HEK293 (cell line): ENCODE results near the gene ZNF573.

ENCODE experiments used
- CTCF ChIA-PET: fragments of 350-600 bp; formaldehyde crosslinking; extraction: SDS; loops from one replicate; lab custom pipeline; 2021; ENCODE audit warnings: antibody characterized with exemption; lab: Yijun Ruan, JAX
- POLR2A ChIA-PET: fragments of 300-600 bp; formaldehyde crosslinking; extraction: SDS; loops from one replicate; lab custom pipeline; 2020; ENCODE audit warnings: antibody characterized with exemption, inconsistent platforms; lab: Yijun Ruan, JAX
- H3K27ac ChIP-seq: fragments of 200-500 bp; sonication (Bioruptor generic); 2 replicates; pipeline ENCODE4 v1.5.1; 2014; ENCODE audit warnings: low read depth, low read length, control low read depth, inconsistent platforms; ENCODE audit errors: extremely low read depth
- H3K36me3 ChIP-seq, 2 experiments: fragments of 200-500 bp in 1 of 2; sonication (Bioruptor generic) in 1 of 2; 1 replicate in 1 of 2; 2 replicates in 1 of 2; pipeline ENCODE4 v1.5.1; 2014 to 2017; ENCODE audit warnings: inconsistent platforms in 2 of 2, low read length in 2 of 2; ENCODE audit not compliant: control insufficient read depth in 2 of 2, insufficient read depth in 1 of 2
- H3K4me1 ChIP-seq: fragments of 200-500 bp; sonication (Bioruptor generic); 2 replicates; pipeline ENCODE4 v1.5.1; 2014; ENCODE audit warnings: mild to moderate bottlenecking, low read length, inconsistent platforms; ENCODE audit not compliant: control insufficient read depth, insufficient read depth
- H3K4me3 ChIP-seq: 2 replicates; pipeline ENCODE4 v1.5.1; 2011; ENCODE audit warnings: low read depth, mild to moderate bottlenecking, control low read depth, low read length, moderate library complexity
- H3K9me3 ChIP-seq: fragments of 200-500 bp; sonication (Bioruptor generic); 2 replicates; pipeline ENCODE4 v1.5.1; 2014; ENCODE audit warnings: low read depth, low read length, inconsistent platforms; ENCODE audit not compliant: control insufficient read depth, insufficient read depth
- MYNN ChIP-seq: fragments of 450-650 bp; formaldehyde crosslinking; IDR thresholded peaks from 2 replicates; pipeline ENCODE4 v1.5.1; 2016; ENCODE audit warnings: missing biosample characterization, missing genetic modification characterization, borderline replicate concordance
- PRDM1 ChIP-seq: fragments of 450-650 bp; formaldehyde crosslinking; IDR thresholded peaks from 2 replicates; pipeline ENCODE4; 2016; ENCODE audit warnings: missing biosample characterization, missing genetic modification characterization
- RBAK ChIP-seq: fragments of 450-650 bp; formaldehyde crosslinking; IDR thresholded peaks from 2 replicates; pipeline ENCODE4 v1.5.1; 2016; ENCODE audit warnings: missing biosample characterization, missing genetic modification characterization
- ZBTB21 ChIP-seq: fragments of 450-650 bp; formaldehyde crosslinking; IDR thresholded peaks from 2 replicates; pipeline ENCODE4 v1.5.1; 2017; ENCODE audit warnings: missing biosample characterization, missing genetic modification characterization
- ZEB2 ChIP-seq: fragments of 450-650 bp; formaldehyde crosslinking; IDR thresholded peaks from 2 replicates; pipeline ENCODE4 v1.5.1; 2016; ENCODE audit warnings: missing biosample characterization, missing genetic modification characterization
- ZFHX2 ChIP-seq: fragments of 450-650 bp; formaldehyde crosslinking; conservative IDR thresholded peaks from 2 replicates; pipeline ENCODE4 v1.5.1; 2016; ENCODE audit warnings: missing biosample characterization, missing genetic modification characterization
- ZNF184 ChIP-seq: fragments of 450-650 bp; IDR thresholded peaks from 2 replicates; pipeline ENCODE4 v1.5.1; 2018; ENCODE audit warnings: missing biosample characterization, mild to moderate bottlenecking, missing genetic modification characterization
- ZNF19 ChIP-seq: fragments of 450-650 bp; formaldehyde crosslinking; IDR thresholded peaks from 2 replicates; pipeline ENCODE4; 2016; ENCODE audit warnings: missing biosample characterization, missing genetic modification characterization, low read depth
- ZNF223 ChIP-seq: fragments of 450-650 bp; formaldehyde crosslinking; IDR thresholded peaks from 2 replicates; pipeline ENCODE4 v1.5.1; 2016; ENCODE audit warnings: missing biosample characterization, missing genetic modification characterization
- ZNF239 ChIP-seq: fragments of 450-650 bp; formaldehyde crosslinking; IDR thresholded peaks from 2 replicates; pipeline ENCODE4 v1.5.1; 2016; ENCODE audit warnings: missing biosample characterization, missing genetic modification characterization
- ZSCAN30 ChIP-seq: fragments of 450-650 bp; IDR thresholded peaks from 2 replicates; pipeline ENCODE4 v1.5.1; 2018; ENCODE audit warnings: missing biosample characterization, mild to moderate bottlenecking, missing genetic modification characterization, moderate library complexity
- ZXDB ChIP-seq: fragments of 450-650 bp; formaldehyde crosslinking; IDR thresholded peaks from 2 replicates; pipeline ENCODE4 v1.5.1; 2016; ENCODE audit warnings: missing biosample characterization, missing genetic modification characterization
- TF ChIP-seq, protein P1 (sequence below): fragments of 450-650 bp; formaldehyde crosslinking; conservative IDR thresholded peaks from 2 replicates; pipeline ENCODE4 v1.5.1; 2016; ENCODE audit warnings: low read depth, missing biosample characterization, missing genetic modification characterization
- TF ChIP-seq, protein P2 (sequence below): fragments of 450-650 bp; formaldehyde crosslinking; IDR thresholded peaks from 2 replicates; pipeline ENCODE4 v1.5.1; 2016; ENCODE audit warnings: missing biosample characterization, missing genetic modification characterization
- TF ChIP-seq, protein P3 (sequence below): fragments of 450-650 bp; formaldehyde crosslinking; IDR thresholded peaks from 2 replicates; pipeline ENCODE4 v1.5.1; 2017; ENCODE audit warnings: missing biosample characterization, missing genetic modification characterization
- TF ChIP-seq, protein P4 (sequence below): fragments of 450-650 bp; formaldehyde crosslinking; optimal IDR thresholded peaks from 2 replicates; pipeline ENCODE3; 2016; ENCODE audit warnings: missing biosample characterization, mild to moderate bottlenecking, missing genetic modification characterization
- TF ChIP-seq, protein P5 (sequence below): fragments of 450-650 bp; formaldehyde crosslinking; IDR thresholded peaks from 2 replicates; pipeline ENCODE4 v1.5.1; 2016; ENCODE audit warnings: missing biosample characterization, missing genetic modification characterization

The ZNF573 gene

DNA sequence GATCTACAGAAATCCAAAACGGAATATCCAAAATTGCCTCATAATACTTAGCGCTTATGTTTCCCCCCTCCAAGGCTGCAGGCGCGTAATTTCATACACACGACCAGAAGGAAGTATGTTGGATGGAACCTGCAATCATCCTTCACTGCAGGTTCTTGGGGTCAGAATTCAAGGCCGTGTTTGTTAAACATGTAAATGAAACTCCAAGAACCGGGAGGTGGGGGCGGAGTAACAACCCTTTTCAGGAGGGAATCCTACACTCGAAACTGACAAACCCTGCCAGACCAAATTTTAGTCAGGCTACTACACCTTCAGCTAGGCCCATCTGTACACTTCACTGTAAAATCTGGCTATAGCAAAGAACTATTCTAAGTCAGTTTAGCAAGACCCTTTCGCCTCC, 61.1 kb downstream of the ZNF573 start (continued):
- TF ChIP-seq, protein P1, sequence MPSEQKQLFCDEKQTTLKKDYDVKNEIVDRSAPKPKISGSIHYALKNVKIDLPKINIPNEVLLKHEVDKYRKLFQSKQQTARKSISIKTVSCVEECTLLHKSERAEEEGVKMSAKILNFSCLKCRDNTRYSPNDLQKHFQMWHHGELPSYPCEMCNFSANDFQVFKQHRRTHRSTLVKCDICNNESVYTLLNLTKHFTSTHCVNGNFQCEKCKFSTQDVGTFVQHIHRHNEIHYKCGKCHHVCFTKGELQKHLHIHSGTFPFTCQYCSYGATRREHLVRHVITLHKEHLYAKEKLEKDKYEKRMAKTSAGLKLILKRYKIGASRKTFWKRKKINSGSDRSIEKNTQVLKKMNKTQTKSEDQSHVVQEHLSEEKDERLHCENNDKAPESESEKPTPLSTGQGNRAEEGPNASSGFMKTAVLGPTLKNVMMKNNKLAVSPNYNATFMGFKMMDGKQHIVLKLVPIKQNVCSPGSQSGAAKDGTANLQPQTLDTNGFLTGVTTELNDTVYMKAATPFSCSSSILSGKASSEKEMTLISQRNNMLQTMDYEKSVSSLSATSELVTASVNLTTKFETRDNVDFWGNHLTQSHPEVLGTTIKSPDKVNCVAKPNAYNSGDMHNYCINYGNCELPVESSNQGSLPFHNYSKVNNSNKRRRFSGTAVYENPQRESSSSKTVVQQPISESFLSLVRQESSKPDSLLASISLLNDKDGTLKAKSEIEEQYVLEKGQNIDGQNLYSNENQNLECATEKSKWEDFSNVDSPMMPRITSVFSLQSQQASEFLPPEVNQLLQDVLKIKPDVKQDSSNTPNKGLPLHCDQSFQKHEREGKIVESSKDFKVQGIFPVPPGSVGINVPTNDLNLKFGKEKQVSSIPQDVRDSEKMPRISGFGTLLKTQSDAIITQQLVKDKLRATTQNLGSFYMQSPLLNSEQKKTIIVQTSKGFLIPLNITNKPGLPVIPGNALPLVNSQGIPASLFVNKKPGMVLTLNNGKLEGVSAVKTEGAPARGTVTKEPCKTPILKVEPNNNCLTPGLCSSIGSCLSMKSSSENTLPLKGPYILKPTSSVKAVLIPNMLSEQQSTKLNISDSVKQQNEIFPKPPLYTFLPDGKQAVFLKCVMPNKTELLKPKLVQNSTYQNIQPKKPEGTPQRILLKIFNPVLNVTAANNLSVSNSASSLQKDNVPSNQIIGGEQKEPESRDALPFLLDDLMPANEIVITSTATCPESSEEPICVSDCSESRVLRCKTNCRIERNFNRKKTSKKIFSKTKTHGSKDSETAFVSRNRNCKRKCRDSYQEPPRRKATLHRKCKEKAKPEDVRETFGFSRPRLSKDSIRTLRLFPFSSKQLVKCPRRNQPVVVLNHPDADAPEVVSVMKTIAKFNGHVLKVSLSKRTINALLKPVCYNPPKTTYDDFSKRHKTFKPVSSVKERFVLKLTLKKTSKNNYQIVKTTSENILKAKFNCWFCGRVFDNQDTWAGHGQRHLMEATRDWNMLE (tag by site-specific recombination) = 0 out of 2 replicates have a peak, but pooled peaks have one; percentile 14

DNA sequence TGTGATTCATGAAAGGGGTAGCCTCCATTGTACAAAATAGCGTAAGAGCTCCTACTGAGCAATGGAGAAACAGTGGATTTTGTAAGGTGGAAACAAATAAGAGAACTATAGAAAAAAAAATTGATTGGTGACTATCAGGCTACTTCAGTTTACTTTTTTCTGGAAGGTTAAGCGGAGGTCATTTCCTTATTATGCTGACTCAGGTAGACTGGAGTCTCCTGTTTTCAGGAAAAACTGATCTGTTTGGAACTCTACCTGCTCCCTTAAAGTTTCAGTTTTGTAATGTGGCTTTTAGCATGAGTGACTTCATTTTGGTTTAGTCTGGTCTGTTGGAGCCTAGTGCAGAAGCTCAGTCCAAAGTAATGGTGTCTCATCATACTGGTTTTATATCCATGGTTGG, 63.2 kb downstream of the ZNF573 start:
- Histone ChIP-seq H3K4me1 (peaks cover 6% of the 10 kb centered on the region), H3K36me3 (peaks cover 36 to 59% of the 10 kb centered on the region in 2 experiments), H3K9me3 (peaks cover 30% of the 10 kb centered on the region), H3K4me3 (no peak overlapping the region), H3K27ac (no peak overlapping the region)
- ChIA-PET CTCF (interaction anchor here (0.6 kb wide), 1 partner anchor 134 kb away, joined by 3 read pairs; no protein-coding TSS in a partner anchor), POLR2A (no interaction called here)
- TF ChIP-seq, protein P2, sequence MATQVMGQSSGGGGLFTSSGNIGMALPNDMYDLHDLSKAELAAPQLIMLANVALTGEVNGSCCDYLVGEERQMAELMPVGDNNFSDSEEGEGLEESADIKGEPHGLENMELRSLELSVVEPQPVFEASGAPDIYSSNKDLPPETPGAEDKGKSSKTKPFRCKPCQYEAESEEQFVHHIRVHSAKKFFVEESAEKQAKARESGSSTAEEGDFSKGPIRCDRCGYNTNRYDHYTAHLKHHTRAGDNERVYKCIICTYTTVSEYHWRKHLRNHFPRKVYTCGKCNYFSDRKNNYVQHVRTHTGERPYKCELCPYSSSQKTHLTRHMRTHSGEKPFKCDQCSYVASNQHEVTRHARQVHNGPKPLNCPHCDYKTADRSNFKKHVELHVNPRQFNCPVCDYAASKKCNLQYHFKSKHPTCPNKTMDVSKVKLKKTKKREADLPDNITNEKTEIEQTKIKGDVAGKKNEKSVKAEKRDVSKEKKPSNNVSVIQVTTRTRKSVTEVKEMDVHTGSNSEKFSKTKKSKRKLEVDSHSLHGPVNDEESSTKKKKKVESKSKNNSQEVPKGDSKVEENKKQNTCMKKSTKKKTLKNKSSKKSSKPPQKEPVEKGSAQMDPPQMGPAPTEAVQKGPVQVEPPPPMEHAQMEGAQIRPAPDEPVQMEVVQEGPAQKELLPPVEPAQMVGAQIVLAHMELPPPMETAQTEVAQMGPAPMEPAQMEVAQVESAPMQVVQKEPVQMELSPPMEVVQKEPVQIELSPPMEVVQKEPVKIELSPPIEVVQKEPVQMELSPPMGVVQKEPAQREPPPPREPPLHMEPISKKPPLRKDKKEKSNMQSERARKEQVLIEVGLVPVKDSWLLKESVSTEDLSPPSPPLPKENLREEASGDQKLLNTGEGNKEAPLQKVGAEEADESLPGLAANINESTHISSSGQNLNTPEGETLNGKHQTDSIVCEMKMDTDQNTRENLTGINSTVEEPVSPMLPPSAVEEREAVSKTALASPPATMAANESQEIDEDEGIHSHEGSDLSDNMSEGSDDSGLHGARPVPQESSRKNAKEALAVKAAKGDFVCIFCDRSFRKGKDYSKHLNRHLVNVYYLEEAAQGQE (tag by site-specific recombination) = no peak
- TF ChIP-seq MYNN (tag by site-specific recombination) = no peak
- TF ChIP-seq, protein P3, sequence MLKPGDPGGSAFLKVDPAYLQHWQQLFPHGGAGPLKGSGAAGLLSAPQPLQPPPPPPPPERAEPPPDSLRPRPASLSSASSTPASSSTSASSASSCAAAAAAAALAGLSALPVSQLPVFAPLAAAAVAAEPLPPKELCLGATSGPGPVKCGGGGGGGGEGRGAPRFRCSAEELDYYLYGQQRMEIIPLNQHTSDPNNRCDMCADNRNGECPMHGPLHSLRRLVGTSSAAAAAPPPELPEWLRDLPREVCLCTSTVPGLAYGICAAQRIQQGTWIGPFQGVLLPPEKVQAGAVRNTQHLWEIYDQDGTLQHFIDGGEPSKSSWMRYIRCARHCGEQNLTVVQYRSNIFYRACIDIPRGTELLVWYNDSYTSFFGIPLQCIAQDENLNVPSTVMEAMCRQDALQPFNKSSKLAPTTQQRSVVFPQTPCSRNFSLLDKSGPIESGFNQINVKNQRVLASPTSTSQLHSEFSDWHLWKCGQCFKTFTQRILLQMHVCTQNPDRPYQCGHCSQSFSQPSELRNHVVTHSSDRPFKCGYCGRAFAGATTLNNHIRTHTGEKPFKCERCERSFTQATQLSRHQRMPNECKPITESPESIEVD = no peak
- TF ChIP-seq ZFHX2 (tag by site-specific recombination) = no peak
- TF ChIP-seq, protein P4, sequence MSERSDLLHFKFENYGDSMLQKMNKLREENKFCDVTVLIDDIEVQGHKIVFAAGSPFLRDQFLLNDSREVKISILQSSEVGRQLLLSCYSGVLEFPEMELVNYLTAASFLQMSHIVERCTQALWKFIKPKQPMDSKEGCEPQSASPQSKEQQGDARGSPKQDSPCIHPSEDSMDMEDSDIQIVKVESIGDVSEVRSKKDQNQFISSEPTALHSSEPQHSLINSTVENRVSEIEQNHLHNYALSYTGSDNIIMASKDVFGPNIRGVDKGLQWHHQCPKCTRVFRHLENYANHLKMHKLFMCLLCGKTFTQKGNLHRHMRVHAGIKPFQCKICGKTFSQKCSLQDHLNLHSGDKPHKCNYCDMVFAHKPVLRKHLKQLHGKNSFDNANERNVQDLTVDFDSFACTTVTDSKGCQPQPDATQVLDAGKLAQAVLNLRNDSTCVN (tag by site-specific recombination) = no peak

DNA sequence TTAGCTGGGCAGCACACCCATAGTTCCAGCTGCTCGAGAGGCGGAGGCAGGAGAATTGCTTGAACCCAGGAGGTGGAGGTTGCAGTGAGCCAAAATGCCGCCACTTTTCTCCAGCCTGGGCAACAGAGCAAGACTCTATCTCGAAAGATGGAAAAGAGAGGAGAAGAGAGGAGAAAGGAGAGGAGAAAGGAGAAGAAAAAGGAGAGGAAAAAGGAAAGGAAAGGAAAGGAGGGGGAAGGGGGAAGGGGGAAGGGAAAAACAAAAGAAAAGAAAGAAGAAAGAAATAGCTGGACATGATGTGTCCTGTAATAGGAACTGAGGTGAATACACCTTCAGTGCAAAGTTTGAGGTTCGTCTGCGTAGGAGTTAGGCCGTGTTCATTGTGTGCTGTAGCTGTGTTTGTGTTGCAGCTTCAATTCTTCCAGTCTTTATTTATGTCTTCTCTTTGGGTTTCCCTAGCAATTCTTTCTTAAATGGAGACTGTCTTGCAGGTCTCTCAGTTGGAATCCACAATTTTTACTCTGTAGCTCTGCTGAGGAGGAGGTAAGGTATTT, 73.3 kb downstream of the ZNF573 start:
- CTCF ChIA-PET = no interaction called here
- TF ChIP-seq ZNF19 (no peak), ZXDB (tag by site-specific recombination) (no peak), PRDM1 (tag by site-specific recombination) (peak; percentile 99), ZBTB21 (tag by site-specific recombination) (0 out of 2 replicates have a peak, but pooled peaks have one; percentile 16), ZEB2 (tag by site-specific recombination) (no peak), ZNF184 (tag by site-specific recombination) (no peak), ZSCAN30 (tag by site-specific recombination) (no peak), RBAK (tag by site-specific recombination) (no peak), ZNF223 (tag by site-specific recombination) (no peak), ZNF239 (no peak)
- TF ChIP-seq, protein P5, sequence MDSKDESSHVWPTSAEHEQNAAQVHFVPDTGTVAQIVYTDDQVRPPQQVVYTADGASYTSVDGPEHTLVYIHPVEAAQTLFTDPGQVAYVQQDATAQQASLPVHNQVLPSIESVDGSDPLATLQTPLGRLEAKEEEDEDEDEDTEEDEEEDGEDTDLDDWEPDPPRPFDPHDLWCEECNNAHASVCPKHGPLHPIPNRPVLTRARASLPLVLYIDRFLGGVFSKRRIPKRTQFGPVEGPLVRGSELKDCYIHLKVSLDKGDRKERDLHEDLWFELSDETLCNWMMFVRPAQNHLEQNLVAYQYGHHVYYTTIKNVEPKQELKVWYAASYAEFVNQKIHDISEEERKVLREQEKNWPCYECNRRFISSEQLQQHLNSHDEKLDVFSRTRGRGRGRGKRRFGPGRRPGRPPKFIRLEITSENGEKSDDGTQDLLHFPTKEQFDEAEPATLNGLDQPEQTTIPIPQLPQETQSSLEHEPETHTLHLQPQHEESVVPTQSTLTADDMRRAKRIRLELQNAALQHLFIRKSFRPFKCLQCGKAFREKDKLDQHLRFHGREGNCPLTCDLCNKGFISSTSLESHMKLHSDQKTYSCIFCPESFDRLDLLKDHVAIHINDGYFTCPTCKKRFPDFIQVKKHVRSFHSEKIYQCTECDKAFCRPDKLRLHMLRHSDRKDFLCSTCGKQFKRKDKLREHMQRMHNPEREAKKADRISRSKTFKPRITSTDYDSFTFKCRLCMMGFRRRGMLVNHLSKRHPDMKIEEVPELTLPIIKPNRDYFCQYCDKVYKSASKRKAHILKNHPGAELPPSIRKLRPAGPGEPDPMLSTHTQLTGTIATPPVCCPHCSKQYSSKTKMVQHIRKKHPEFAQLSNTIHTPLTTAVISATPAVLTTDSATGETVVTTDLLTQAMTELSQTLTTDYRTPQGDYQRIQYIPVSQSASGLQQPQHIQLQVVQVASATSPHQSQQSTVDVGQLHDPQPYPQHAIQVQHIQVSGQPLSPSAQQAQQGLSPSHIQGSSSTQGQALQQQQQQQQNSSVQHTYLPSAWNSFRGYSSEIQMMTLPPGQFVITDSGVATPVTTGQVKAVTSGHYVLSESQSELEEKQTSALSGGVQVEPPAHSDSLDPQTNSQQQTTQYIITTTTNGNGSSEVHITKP (tag by site-specific recombination) = no peak

More for the DNA sequence above, 73.3 kb downstream of the ZNF573 start:
- peaks cover 17% of the 10 kb centered on the region for H3K9me3 ChIP-seq
- H3K36me3 ChIP-seq = peaks cover 75 to 98% of the 10 kb centered on the region in 2 experiments
- H3K4me3 ChIP-seq = no peak overlapping the region
- no peak overlapping the region for H3K27ac ChIP-seq
- no peaks in the 10 kb centered on the region for H3K4me1 ChIP-seq
- POLR2A ChIA-PET = interaction anchor here (1.1 kb wide), 1 partner anchor 14 kb away, joined by 3 read pairs; the partner anchor contains the start of gene ZNF607
